ENCODE measurements around the gene CYP19A1.

The CYP19A1 gene

GRCh38 chr15:51325167-51325566 is 13.2 kb downstream of the CYP19A1 start:
- DNase-seq (ENCODE audit: low read depth): no peak

GRCh38 chr15:51323749-51324148 is 14.6 kb downstream of the CYP19A1 start:
- DNase-seq (ENCODE audit: low read depth): no peak

GRCh38 chr15:51322621-51323296 is 15.6 kb downstream of the CYP19A1 start:
- DNase-seq (ENCODE audit: low read depth): peak; percentile 27

GRCh38 chr15:51321316-51321715 is 17.1 kb downstream of the CYP19A1 start:
- DNase-seq (ENCODE audit: low read depth): no peak

- no peak for DNase-seq (ENCODE audit: low read depth)
Observed at GRCh38 chr15:51320843-51321242, 17.6 kb downstream of the CYP19A1 start.

GRCh38 chr15:51319539-51319938 is 18.9 kb downstream of the CYP19A1 start:
- no peak for DNase-seq (ENCODE audit: low read depth)

GRCh38 chr15:51318382-51319150 is 19.8 kb downstream of the CYP19A1 start:
- DNase-seq (ENCODE audit: low read depth): peak; percentile 50

- no peak for DNase-seq (ENCODE audit: low read depth)
Observed at GRCh38 chr15:51316636-51317035, 21.8 kb downstream of the CYP19A1 start.

GRCh38 chr15:51315726-51316125 is 22.7 kb downstream of the CYP19A1 start:
- DNase-seq (ENCODE audit: low read depth): no peak

GRCh38 chr15:51314391-51315337 is 23.7 kb downstream of the CYP19A1 start:
- no peak for DNase-seq (ENCODE audit: low read depth)

GRCh38 chr15:51313644-51314280 is 24.6 kb downstream of the CYP19A1 start:
- no peak for DNase-seq (ENCODE audit: low read depth)

- DNase-seq (ENCODE audit: low read depth): peak; percentile 27
Observed at GRCh38 chr15:51313074-51313393, 25.4 kb downstream of the CYP19A1 start.

- peak; percentile 53 for DNase-seq (ENCODE audit: low read depth)
Observed at GRCh38 chr15:51312166-51313073, 26.0 kb downstream of the CYP19A1 start.

- DNase-seq (ENCODE audit: low read depth): no peak
Observed at GRCh38 chr15:51311510-51311909, 26.9 kb downstream of the CYP19A1 start.

- peak; percentile 49 for DNase-seq (ENCODE audit: low read depth)
Observed at GRCh38 chr15:51310064-51310463, 28.3 kb downstream of the CYP19A1 start.

GRCh38 chr15:51307811-51308210 is 30.6 kb downstream of the CYP19A1 start:
- peak; percentile 11 for DNase-seq (ENCODE audit: low read depth)

GRCh38 chr15:51307325-51307724 is 31.1 kb downstream of the CYP19A1 start:
- DNase-seq (ENCODE audit: low read depth): no peak

- DNase-seq (ENCODE audit: low read depth): no peak
Observed at GRCh38 chr15:51303462-51303980, 34.9 kb downstream of the CYP19A1 start.

GRCh38 chr15:51302480-51302879 is 35.9 kb downstream of the CYP19A1 start:
- DNase-seq (ENCODE audit: low read depth): no peak

GRCh38 chr15:51299187-51300015 is 39.0 kb downstream of the CYP19A1 start:
- no peak for DNase-seq (ENCODE audit: low read depth)
